ENCODE measurements around the gene SLC26A9. TPM values are rescaled to one million over a fixed set of nuclear protein-coding genes. Genes with fewer than 3 reads are reported as not detected.

SLC26A9 gene
- total and polyA plus RNA-seq, 2 donors (not counting 1 experiment from before 2014, with no cell fraction given) = not detected

- H3K27me3 ChIP-seq (ENCODE audit: control insufficient read depth, insufficient read depth, low read length) = peaks cover 9% of the 10 kb centered on the region
- no peak overlapping the region for H3K9ac ChIP-seq (ENCODE audit: insufficient read depth, low read length)
- DNase-seq (ENCODE audit: low read depth in 2 of 2) = no peak
- no peak overlapping the region for H3K27ac ChIP-seq (ENCODE audit: insufficient read depth, low read length)
- H3K4me1 ChIP-seq (ENCODE audit: control insufficient read depth, extremely low read depth, insufficient read depth, low read length) = no peaks in the 10 kb centered on the region
- H3K9me3 ChIP-seq (ENCODE audit: control insufficient read depth, insufficient read depth, low read depth, low read length) = no peaks in the 10 kb centered on the region
- no peaks in the 10 kb centered on the region for H3K36me3 ChIP-seq (ENCODE audit: control insufficient read depth, insufficient read depth, low read length)
- TF ChIP-seq EZH2 (IDR thresholded peaks at IDR 0.05; ENCODE audit: low read length, missing control alignments) (no peak), CTCF (conservative IDR thresholded peaks at IDR 0.05 in 1 of 2, IDR thresholded peaks at IDR 0.05 in 1 of 2; ENCODE audit: low read depth in 1 of 2, low read length in 2 of 2) (no peak)
- H2AFZ ChIP-seq (ENCODE audit: low read length) = no peak overlapping the region
- H3K4me3 ChIP-seq (replicated peaks in 1 of 4; ENCODE audit: control extremely low read depth in 1 of 4, insufficient read depth in 1 of 4, low read depth in 3 of 4, low read length in 4 of 4) = no peak overlapping the region
- no peak overlapping the region for H3K4me2 ChIP-seq (ENCODE audit: extremely low read depth, insufficient read depth, low read length)
- no peaks in the 10 kb centered on the region for H4K20me1 ChIP-seq (ENCODE audit: control insufficient read depth, extremely low read depth, insufficient read depth, low read length)
- H3K79me2 ChIP-seq (ENCODE audit: control insufficient read depth, insufficient read depth, low read length) = no peaks in the 10 kb centered on the region
These were observed 18.1 kb upstream of the SLC26A9 start for GRCh38 chr1:205961405-205961804.

GRCh38 chr1:205959789-205960188, 16.5 kb upstream of the SLC26A9 start:
- no peak overlapping the region for H3K4me3 ChIP-seq (replicated peaks in 1 of 4; ENCODE audit: control extremely low read depth in 1 of 4, insufficient read depth in 1 of 4, low read depth in 3 of 4, low read length in 4 of 4)
- no peak for DNase-seq (ENCODE audit: low read depth in 2 of 2)
- H3K4me1 ChIP-seq (ENCODE audit: control insufficient read depth, extremely low read depth, insufficient read depth, low read length) = no peaks in the 10 kb centered on the region
- TF ChIP-seq CTCF (conservative IDR thresholded peaks at IDR 0.05 in 1 of 2, IDR thresholded peaks at IDR 0.05 in 1 of 2; ENCODE audit: low read depth in 1 of 2, low read length in 2 of 2) = no peak
- no peak for TF ChIP-seq EZH2 (IDR thresholded peaks at IDR 0.05; ENCODE audit: low read length, missing control alignments)
- no peaks in the 10 kb centered on the region for H3K79me2 ChIP-seq (ENCODE audit: control insufficient read depth, insufficient read depth, low read length)
- H3K4me2 ChIP-seq (ENCODE audit: extremely low read depth, insufficient read depth, low read length) = no peak overlapping the region
- H3K27ac ChIP-seq (ENCODE audit: insufficient read depth, low read length) = no peak overlapping the region
- H3K9ac ChIP-seq (ENCODE audit: insufficient read depth, low read length) = no peak overlapping the region
- no peak overlapping the region for H2AFZ ChIP-seq (ENCODE audit: low read length)
- H3K36me3 ChIP-seq (ENCODE audit: control insufficient read depth, insufficient read depth, low read length) = no peaks in the 10 kb centered on the region
- H4K20me1 ChIP-seq (ENCODE audit: control insufficient read depth, extremely low read depth, insufficient read depth, low read length) = no peaks in the 10 kb centered on the region
- peaks cover 15% of the 10 kb centered on the region for H3K27me3 ChIP-seq (ENCODE audit: control insufficient read depth, insufficient read depth, low read length)
- H3K9me3 ChIP-seq (ENCODE audit: control insufficient read depth, insufficient read depth, low read depth, low read length) = no peaks in the 10 kb centered on the region

GRCh38 chr1:205955499-205955898, 12.2 kb upstream of the SLC26A9 start:
- Histone ChIP-seq H3K79me2 (ENCODE audit: control insufficient read depth, insufficient read depth, low read length) (no peaks in the 10 kb centered on the region), H3K27ac (ENCODE audit: insufficient read depth, low read length) (no peak overlapping the region), H3K9me3 (ENCODE audit: control insufficient read depth, insufficient read depth, low read depth, low read length) (no peaks in the 10 kb centered on the region), H3K9ac (ENCODE audit: insufficient read depth, low read length) (no peak overlapping the region), H3K4me1 (ENCODE audit: control insufficient read depth, extremely low read depth, insufficient read depth, low read length) (peaks cover 8% of the 10 kb centered on the region), H4K20me1 (ENCODE audit: control insufficient read depth, extremely low read depth, insufficient read depth, low read length) (no peaks in the 10 kb centered on the region), H3K36me3 (ENCODE audit: control insufficient read depth, insufficient read depth, low read length) (no peaks in the 10 kb centered on the region), H3K27me3 (ENCODE audit: control insufficient read depth, insufficient read depth, low read length) (peaks cover 17% of the 10 kb centered on the region), H3K4me3 (replicated peaks in 1 of 4; ENCODE audit: control extremely low read depth in 1 of 4, insufficient read depth in 1 of 4, low read depth in 3 of 4, low read length in 4 of 4) (no peak overlapping the region), H2AFZ (ENCODE audit: low read length) (no peak overlapping the region), H3K4me2 (ENCODE audit: extremely low read depth, insufficient read depth, low read length) (no peak overlapping the region)
- no peak for DNase-seq (ENCODE audit: low read depth in 2 of 2)
- TF ChIP-seq EZH2 (IDR thresholded peaks at IDR 0.05; ENCODE audit: low read length, missing control alignments) (no peak), CTCF (conservative IDR thresholded peaks at IDR 0.05 in 1 of 2, IDR thresholded peaks at IDR 0.05 in 1 of 2; ENCODE audit: low read depth in 1 of 2, low read length in 2 of 2) (no peak)
